Activated gamma-delta T cell treated with anti-CD3 and anti-CD28 coated beads, Interleukin-2, amount 50 U/mL, for 16 hours (primary cell): ENCODE measurements around the gene EFL1.
"Not testable (repeated sequence)": the region's sequence is repeated elsewhere in the genome, so short reads cannot be mapped to it uniquely, and the experiment has no call there.

ENCODE experiments used
- DNase-seq: peaks from one replicate; pipeline ENCODE4 v3.0.0-alpha.2; 2020; ENCODE audit warnings: low read depth

The EFL1 gene

GRCh38 chr15:82197733-82198594 lies 64.6 kb downstream of the EFL1 start:
- peak; percentile 22 for DNase-seq

DNA sequence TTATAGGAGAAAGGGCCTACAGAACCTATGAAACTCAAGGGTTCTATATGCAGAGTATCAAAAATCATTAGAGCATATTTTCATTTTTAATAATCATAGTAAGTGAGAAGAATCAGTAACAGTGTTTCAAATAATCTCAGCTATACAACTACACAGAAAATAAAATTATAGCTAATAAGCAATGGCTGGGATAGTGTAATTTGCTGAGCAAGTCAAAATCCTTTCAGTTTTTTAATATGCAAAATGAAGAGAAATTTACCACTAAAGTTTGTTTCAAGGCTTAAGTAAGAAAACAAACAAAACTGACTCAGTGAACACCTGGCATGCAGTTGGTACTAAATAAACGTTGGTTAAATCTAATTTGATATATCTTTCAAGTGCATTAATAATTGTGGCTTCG lies 66.2 kb downstream of the EFL1 start:
- no peak for DNase-seq

DNA sequence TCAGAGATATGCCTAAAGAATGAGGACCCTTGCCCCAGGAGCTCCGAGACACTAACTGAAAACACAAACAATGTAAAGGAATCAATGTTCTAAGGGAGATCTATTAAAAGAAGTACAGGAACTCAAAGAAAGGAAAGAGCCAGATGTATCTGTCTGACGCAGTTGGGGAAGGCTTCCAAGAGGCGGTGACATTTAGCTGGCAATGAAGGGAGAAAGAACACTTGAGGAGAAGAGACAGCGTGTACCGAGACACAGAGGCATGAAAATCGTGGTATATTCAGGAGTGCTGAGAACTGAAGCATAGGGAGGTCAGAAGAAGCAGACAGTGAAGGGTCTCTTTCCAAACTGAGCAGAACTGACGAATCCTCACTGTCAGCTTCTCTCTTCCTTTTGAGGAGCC lies 66.7 kb downstream of the EFL1 start:
- DNase-seq, result not testable (repeated sequence)

DNA sequence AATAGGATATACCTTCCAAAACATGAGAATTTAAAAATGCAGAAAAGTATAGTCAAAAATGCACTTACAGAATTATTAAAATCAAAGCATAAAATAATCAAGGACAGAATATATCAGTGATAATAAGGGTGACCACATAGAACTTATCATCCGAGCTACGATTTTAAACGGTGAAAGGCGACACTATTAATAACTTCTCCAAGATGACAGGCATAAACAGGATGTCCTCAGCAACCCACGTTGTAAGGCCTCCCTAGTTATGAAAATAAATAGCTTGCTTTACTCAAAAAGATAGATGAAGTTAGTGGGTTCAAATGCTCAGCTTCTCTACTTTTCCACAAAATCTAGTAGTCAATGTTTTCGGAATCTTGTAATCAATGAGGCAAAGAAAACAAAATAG lies 68.0 kb downstream of the EFL1 start:
- DNase-seq, result not testable (repeated sequence)

DNA sequence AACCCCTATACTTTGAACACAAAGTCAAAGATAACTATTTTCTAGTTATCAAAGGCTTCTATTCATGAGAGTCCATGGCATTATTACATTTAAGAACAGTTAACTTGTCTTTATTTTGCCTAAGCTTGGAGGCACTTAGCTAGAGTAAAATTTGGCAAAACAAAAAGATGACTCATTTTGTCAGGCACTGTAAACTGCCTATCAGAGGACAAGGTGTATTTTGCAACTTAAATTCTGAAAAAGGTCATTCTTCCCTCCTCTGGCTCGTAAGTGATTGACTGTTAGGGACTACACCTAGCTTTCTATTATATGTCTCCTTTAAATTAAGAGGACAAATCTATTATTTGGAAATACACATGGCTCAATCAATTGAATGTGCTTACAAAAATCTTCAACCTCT lies 69.1 kb downstream of the EFL1 start:
- DNase-seq, result not testable (repeated sequence)

DNA sequence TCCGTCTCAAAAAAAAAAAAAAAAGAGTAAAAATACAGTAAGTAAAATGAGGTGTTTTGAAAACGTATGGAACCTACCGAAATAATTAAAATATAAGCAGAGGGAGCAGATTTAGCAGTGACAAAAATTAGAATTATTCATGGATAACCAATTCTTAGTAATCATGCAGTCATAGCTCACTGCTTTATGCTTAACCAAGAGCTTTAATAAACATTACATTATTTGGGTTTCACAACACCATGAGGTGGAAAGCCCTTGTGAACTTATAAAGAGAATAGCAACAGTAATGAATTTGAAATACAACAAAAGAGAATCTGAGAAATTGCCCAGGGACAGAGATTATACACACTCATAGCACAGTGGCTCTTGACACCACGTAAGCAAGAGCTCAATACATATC lies 70.1 kb downstream of the EFL1 start:
- DNase-seq, result not testable (repeated sequence)

DNA sequence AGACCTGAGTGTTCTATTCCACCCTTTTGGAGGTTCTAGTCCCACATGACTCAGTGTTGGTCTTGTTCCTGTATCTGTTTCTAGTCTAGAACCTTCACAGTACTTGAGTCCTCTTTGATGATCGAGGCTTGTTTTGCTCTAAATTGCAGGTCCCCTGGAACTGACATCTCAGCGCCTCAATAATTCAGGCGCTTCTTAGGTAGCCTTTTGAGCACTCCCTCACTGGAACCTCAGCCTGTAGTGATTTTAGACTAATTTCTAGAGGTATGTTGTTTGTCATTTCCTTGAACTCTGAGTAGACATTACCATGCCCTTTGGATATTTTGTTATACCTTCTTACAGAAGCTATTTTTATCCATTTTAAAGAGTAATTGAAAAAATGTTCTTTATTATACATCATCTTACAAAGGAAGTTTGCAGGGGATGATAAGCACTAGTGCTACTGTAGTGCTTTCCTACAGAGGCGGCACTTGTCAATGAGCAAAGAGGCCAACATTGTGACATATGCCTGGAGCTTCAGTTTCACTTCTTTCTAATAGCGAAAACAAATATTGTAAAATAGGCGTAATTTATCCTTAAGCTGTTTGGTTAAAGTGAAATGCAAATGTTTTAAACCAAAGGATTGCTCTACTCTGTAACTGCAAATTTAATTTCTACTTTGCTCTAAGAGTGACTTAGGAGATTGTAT lies 75.7 kb downstream of the EFL1 start:
- no peak for DNase-seq

GRCh38 chr15:82186161-82186560 lies 76.4 kb downstream of the EFL1 start:
- no peak for DNase-seq

GRCh38 chr15:82184776-82185175 lies 77.8 kb downstream of the EFL1 start:
- no peak for DNase-seq

DNA sequence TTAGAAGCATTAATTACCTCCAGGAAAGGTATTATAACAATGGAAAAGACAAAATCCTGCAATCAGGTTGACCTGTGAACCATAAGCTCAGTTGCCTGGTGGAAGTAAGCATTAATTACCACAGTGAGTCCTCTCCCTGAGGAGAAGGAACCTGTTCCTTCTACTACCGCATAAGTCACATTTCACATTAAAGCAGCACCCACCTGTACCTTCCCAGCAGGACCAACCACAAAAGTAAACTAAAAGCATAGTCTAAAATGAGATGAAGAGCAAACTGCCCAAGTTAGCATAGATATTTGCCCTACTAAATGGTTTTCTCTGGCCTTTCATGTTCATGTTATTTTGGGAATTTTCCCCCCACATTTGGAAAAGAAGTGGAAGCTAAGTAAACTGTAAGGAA lies 78.2 kb downstream of the EFL1 start:
- DNase-seq, result no peak

GRCh38 chr15:82183121-82184031 lies 79.2 kb downstream of the EFL1 start:
- no peak for DNase-seq

DNA sequence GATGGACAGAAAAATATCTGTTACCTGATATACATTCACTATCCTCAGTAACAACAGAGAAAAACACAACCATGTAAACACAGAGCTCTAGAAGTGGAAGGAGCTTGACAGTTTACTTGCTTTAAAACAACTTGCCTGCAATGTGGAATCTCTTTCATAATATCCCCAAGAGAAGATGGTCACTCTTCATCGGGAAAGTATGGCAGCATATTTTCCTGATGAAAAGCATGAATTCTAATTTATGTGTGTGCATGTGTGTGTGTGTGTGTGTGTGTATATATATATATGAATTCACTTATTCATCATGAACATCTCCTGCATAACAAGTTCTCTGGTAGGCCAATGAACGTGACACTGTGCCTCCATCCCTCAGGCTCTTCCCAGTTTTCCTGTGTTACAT lies 81.2 kb downstream of the EFL1 start:
- DNase-seq, result no peak

DNA sequence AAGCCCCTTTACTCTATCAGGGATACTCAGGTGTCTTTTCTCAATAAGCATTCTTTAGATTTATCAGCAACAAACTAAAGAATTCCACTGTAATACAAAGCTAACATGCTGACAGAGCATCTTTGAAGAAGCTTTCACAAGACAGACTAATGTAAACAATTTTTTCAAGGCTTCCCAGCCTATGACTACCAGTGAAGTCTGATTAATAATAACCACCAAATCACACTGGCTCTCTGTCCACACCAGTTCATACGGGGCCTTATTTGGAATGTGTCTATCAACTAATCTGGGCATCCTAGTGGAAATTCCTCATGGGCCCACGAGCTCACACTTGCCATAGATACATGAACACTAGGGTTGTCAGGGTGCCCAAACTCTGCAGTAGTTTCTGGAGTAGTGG lies 84.5 kb downstream of the EFL1 start:
- DNase-seq, result no peak

DNA sequence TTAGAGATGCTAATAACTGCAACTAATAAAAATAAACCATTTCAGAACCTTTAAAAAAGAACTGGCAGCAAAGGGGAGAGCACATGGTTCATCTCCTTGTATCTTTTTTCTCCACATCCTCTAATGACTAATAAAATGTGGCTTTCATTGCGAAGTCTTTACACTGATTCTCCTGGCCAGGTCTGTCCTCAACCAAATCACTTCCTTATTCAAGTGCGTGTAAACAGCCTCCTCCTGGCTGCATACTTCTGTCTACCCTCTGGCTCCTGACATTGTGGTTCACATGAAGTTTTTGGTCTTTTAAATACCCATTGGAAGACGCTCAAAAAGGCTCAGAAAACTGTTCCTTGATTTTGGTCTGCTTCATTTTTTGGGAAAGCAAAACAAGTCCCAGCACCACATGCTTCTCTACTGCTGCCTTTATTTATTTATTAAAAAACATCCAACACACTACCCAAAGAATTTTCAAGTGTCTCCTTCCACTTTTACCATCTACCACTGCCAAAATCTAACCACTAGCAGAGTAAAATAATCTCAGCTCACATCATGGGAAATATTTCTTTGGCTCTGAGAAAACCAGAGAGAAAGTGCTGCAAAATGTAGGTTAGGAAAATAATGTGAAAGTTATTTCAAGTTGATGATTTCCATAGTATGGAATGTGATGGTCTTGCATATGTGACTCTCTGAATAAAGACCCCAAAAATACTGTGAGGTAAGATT lies 85.1 kb downstream of the EFL1 start:
- no peak for DNase-seq

- DNase-seq, result no peak
These were observed 86.0 kb downstream of the EFL1 start for GRCh38 chr15:82176542-82176941.

- no peak for DNase-seq
These were observed 87.9 kb downstream of the EFL1 start for GRCh38 chr15:82174471-82175235.

DNA sequence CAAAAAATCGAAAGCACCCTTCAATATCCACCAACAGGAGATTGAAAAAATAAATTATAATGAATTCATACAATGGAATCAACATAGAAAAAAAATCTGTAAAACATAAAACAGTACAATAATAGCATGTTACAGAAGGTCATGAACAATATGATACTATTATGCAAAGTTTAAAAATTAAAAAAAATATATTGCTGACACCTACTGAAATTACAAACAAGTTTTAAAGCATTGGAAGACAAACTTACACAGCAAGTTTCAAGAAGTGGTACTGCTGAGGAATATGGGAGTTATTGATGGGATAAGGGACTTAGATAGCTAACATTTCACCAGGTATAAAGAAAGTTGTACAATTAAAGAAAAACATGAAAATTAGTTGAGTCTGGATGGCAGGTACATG lies 89.4 kb downstream of the EFL1 start:
- DNase-seq, result no peak

DNA sequence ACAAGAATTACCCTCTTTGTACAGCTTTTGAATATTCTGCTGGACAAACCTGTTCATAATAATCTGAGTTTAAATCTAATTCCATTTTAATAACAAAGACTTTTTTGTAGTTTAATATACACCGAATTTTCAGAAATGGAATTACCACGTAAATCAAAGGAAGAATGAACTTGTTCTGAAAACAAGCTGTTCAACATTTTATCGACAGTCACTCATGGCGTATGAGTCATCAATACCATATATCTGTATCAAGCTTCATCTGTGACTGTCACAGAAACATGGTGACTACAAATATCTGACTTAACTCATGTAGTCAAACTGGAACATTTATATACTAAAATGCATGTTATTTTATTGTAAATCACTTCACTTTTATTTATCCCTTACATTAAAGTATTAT lies 90.0 kb downstream of the EFL1 start:
- DNase-seq, result no peak

GRCh38 chr15:82168757-82169156 lies 93.8 kb downstream of the EFL1 start:
- no peak for DNase-seq

GRCh38 chr15:82168296-82168695 lies 94.2 kb downstream of the EFL1 start:
- no peak for DNase-seq

- no peak for DNase-seq
These were observed 96.6 kb downstream of the EFL1 start for GRCh38 chr15:82165948-82166376.
